Left ventricle myocardium superior (tissue), 1 donor: ENCODE data around the gene ZNF764. TPM values are rescaled to one million over a fixed set of nuclear protein-coding genes. Genes with fewer than 3 reads are reported as not detected.
"Not testable (repeated sequence)": the region's sequence is repeated elsewhere in the genome, so short reads cannot be mapped to it uniquely, and the experiment has no call there.

Source experiments
- ATAC-seq: fragments of 200-7000 bp; cut with Tn5 transposase; one replicate; pipeline ENCODE4 v1.9.1; 2020; ENCODE audit warnings: mild to moderate bottlenecking, moderate library complexity
- DNase-seq: peaks from one replicate; pipeline ENCODE4 v3.0.0-alpha.2; 2020
- intact Hi-C: fragments of 100-400 bp; cut with micrococcal nuclease; formaldehyde crosslinking; loops from one replicate; pipeline ENCODE4 v1.11.0; 2022
- total RNA-seq: library from RNA; stranded (reverse); fragmentation: NEBNext Ultra II Directional; extraction: Animal tissue kit (Norgen Biotek cat#: 25700); gene quantifications from one replicate; pipeline ENCODE4 v1.2.1, GENCODE V29; 2021
- donor health status: DM: no; HTN: yes; CAD: no; lungs with severe emphysema.

ZNF764 gene
- total RNA-seq, 1 donor from 2014 or later = 9.1 TPM

DNA sequence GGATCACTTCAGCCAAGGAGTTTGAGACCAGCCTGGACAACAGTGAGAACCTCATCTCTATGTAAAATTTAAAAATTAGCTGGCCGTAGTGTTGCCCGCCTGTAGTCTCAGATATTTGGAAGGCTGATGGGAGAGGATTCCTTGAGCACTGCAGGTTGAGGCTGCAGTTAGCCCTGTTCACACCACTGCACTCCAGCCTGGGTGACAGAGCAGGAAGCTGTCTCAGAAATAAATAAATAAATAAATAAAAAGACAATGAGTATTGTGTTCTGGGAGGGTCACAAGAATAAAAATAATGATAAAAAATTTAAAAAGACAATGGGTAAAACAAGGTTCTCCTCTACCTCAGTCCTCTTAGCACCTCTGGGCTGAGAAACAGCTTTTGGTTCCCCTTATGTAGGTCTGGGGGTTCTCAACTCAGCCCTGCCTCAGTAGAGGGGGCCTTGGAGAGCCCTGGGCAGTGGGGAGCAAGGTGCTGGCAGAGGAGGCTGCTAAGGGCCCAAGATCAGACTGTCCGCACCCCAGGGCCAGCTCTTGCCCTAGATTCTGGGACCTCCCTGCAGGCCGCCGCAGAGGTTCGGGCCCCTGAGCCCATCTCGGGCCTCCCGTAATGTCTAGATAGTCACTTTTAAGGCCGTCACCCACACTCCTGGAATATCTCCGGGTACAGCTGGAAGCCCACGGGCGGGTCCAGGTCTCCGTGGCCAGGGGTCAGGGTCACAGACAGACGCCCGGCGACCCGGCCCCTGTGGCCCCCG lies 3.4 kb downstream of the ZNF764 start:
- DNase-seq = no peak
- intact Hi-C loops = no loop called here

DNA sequence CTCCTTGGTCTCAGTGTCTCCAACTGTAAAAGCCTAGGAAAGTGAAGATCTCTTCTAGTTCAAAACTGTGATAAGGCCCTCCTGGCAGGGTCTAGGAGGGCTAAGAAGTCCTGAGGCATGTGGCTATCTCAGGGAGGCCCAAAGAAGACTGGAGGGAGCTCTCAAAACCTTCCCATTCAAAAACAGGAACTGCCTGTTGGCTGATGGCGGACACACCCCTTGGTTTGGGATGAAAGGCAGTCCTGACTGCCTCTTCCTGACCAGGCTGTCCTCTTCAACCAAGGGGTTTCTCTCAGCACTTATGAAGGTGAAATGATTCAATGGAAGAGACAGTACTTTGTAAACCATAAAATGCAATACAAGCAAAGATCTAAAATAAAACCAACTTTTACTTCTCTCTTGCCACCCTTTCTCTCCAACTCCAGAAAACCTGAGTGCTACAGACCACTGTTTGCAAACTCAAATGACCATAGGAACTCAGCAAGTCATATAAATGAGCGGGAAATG lies 4.7 kb downstream of the ZNF764 start:
- no peak for DNase-seq
- intact Hi-C loops = no loop called here

More for the DNA sequence above, 3.4 kb downstream of the ZNF764 start:
- no peak for ATAC-seq

DNA sequence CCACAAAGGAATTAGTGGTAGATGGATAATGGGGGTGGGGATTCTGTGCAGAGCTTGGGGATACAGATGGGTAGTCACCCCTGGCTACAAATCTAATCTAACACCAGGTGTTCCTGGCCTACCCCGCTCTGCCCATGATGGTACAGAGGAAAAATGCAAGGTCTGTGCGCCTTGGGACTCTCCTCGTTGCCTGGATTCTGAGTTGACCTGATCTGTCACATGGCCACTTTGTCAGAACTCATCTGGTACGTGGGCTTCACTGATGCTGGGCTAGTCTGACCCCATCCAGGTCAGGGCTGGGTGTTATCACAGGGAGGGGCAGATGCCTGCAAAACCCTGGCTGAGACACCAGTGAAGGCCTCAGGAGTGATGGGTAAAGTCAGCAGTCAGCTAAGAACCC lies 5.2 kb downstream of the ZNF764 start:
- DNase-seq (no peak), ATAC-seq (no peak)
- intact Hi-C loops = no loop called here

More for the DNA sequence above, 4.7 kb downstream of the ZNF764 start:
- ATAC-seq = no peak

DNA sequence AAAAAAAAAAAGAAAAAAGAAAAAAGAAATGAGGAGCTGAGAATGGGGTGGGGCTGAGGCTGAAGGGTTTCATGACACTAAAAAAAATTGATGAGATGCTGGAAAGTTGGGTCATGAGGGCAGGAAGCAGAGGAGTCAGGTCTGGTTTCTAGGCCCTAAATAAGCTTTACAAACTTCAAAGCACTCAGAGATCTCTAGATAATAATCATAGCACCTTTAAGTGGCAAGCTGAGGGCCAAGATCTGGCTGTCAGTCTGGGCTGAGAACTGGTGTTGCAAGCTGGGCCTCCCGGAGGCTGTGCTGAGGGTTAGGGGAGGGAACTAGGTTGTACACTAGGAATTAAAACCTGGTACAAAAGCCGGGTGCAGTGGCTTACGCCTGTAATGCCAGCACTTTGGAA lies 6.4 kb downstream of the ZNF764 start:
- intact Hi-C loops = no loop called here
- ATAC-seq (no peak), DNase-seq (no peak)

DNA sequence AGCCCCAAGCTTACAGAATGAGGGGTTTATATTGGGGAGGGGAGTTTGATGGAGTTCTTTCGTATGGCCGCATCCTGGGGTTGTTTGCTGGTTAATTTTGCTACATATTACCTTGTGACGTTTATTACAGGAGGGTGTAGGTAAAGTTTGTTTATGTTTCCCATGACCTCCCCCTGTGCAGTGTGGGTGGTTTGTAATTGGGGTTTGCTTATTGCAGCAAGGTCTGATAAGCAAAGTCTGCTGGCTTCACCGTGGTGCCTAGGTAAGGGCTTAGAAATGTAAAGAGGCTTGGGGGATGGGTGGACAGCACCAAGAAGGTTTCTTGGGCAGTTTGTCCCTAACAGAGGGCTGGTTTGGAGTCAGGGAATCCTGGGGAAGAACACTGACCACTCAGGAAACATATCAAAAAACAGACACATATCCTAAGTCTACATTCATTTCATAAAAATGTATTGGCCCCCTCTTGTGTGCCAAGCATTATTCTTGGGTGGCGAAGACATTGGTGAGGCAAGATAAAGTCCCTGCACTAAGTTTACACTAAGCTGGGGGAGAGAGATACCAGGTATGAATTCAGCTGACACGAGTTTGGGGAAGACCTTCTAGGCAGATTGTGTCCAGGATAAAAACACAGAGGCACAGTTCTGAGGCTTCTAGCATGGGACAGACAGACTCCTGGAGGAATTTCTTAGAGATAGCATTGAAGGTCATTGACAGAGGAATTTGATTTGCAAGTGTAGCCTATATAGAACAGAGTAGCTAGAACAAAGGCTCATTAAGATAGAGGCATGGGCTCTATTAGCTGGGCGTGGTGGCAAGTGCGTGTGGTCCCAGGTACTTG lies 9.5 kb downstream of the ZNF764 start:
- intact Hi-C loops = no loop called here
- DNase-seq = no peak
- ATAC-seq = no peak

DNA sequence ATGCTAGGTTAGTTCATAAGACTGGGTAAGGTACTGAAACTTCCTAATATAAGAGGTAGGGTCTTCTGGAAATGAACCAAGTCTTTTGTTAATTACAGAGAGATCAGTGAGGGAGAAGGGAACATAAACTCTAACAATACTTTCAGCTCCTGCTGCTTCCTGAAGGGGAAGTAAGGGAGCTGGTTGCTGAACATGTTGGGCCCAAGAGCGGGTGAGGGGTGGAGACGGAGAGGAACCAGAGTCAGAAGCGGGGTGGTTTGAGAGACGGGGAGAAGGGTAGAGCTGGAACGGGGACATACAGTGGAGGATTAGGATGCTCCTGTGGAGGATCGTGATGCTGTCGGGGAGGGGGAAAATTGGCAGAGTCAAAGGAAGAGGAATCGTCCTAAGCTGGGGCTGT lies 12.1 kb downstream of the ZNF764 start:
- DNase-seq (no peak), ATAC-seq (no peak)

DNA sequence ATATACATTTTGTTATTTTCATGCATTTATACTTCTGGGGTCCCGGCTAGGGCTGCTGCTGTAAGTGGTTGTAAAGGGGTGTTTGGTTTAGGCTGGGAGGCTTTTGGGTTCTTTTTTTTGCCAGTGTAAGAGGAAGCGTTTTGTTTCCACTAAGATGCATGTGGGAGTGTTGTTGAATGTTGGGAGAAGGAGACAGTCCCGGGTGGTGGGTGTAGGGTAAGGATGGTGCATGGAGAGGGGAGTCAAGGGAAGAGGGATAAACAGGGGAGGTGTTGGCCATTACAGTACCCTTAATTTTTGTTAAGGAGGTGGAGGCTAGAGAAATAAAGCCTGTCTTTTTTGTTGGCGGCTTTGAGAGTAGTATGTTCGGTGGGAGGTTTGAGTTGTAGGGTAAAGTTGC lies 15.1 kb downstream of the ZNF764 start:
- no peak for ATAC-seq
- DNase-seq = no peak
- intact Hi-C loops = no loop called here

More for the DNA sequence above, 12.1 kb downstream of the ZNF764 start:
- intact Hi-C loops = no loop called here

DNA sequence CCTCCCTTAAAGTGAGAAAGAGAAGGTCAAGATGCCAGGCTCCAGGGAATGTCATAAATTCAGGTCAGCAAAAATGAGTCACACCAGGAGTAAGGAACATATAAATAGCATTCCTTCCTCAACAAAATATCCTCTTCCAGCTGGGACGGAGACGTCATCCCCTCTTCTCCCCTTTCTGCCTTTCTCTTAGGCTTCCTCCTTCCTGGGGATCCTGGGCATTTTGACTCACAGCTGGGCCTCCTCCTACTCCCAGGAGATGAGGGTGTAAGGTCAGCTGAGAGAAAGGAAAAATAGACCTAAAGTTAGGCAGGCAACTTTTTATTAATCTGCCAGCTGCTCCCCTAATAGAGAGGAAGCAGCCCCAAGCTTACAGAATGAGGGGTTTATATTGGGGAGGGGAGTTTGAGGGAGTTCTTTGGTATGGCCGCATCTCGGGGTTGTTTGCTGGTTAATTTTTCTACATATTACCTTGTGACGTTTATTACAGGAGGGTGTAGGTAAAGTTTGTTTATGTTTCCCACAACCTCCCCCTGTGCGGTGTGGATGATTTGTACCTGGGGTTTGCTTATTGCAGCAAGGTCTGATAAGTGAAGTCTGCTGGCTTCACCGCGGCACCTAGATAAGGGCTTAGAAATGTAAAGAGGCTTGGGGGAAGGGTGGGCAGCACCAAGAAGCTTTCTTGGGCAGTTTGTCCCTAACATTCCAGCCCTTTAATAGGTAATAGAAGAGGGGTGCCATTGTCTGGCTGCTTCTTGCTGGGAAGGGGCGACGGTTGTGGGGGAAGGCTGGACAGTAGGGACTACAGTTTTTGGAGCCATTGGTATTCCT lies 16.5 kb downstream of the ZNF764 start:
- ATAC-seq = no peak
- DNase-seq = no peak
- intact Hi-C loops = no loop called here

DNA sequence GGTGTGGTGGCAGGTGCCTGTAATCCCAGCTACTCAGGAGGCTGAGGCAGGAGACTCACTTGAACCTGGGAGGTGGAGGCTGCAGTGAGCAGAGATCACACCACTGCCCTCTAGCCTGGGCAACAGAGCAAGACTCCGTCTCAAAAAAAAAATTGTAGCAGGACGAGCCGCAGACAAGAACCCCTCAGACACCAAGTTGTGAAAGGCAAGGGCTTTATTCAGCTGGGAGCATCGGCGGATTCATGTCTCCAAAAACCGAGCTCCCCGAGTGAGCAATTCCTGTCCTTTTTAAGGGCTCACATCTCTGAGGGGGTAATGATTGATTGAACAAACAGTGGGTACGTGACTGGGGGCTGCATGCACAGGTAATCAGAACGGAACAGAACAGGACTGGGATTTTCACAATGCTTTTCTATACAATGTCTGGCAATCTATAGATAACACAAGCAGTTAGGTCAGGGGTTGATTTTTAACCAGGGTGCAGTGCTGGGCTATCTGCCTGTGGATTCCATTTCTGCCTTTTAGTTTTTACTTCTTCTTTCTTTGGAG lies 17.2 kb downstream of the ZNF764 start:
- intact Hi-C loops, ATAC-seq, DNase-seq: not testable (repeated sequence)

DNA sequence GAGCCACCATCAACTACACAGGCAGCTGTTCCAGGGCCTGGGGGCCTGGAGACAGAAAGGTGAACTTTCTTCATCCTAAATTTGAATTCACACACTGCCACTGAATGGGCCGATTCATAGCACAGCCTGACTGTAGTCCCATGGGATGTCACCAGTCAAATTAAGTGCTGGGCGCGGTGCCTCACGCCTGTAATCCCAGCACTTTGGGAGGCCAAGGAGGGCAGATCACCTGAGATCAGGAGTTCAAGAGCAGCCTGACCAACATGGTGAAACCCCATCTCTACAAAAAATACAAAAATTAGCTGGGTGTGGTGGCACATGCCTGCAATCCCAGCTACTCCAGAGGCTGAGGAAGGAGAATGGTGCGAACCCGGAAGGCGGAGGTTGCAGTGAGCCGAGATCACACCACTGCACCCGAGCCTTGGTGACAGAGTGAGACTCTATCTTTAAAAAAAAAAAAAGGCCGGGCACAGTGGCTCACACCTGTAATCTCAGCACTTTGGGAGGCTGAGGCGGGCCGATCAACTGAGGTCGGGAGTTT lies 18.1 kb downstream of the ZNF764 start:
- intact Hi-C loops, DNase-seq, ATAC-seq: not testable (repeated sequence)

DNA sequence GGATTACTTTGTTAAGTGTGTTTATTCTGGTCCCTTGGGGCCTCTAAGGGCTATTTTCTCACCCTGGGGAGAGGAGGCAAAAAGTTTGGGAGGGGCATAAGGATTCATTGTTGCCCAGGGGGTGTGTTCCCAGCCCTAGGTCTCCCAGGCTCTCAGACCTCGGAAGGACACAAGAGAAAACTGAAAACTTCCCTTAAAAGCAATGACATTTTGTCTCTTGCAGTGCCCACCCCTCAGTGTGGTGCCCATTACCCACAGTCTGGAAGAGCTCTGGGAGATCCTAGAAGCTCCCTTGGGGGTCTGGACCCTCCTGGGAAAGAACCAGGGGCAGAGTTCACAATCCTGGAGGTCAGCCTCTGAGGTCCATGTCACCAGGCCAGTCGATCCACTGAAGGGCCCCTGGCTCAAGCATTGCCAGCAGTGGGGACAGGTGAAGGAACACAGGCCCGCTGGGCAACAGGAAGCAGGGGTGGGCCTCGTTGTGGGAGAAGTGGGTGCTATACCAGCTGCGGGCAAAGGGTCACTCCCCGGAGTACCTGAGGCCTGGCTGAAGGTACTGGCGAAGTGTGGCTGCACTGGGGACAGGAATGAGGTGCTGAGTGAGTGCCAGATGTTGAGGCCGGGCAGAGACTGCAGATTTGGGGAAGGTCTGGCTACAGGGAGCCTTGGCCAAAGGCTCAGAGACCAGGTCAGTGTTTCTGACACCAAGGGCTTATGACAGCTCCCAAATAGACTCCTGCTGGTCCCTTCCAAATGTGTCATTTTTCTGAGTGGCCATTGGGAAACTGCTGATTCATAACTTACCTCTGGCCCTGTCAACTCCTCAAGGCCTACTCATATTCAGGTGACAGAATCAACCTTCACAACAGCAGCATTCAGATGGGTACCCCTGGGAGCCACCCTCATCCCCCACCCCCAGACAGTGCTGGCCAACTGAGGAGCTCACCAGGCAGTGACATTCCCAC lies 18.9 kb downstream of the ZNF764 start:
- intact Hi-C loops = no loop called here
- peak; percentile 78 for ATAC-seq

DNA sequence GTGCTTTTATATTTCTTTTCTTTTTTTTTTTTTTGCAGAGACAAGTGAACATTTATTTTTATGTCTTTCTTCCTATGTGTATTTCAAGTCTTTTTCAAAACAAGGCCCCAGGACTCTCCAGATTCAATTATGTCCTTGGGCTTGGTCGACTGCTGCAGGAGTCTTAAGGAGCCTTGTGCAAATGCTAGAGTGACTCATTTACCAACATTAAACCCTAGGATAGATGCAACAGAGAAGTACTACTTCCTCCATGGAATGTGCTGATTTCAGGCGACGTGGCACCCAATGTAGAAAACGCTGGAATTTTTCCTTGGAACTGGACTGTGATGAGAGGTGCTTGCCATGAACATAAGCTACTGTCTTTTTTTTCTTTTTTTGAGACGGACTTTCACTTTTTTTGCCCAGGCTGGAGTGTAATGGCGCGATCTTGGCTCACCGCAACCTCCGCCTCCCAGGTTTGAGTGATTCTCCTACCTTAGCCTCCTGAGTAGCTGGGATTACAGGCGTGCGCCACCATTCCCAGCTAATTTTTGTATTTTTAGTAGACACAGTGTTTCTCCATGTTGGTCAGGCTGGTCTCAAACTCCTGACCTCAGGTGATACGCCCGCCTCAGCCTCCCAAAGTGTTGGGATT lies 21.7 kb downstream of the ZNF764 start:
- ATAC-seq, DNase-seq, intact Hi-C loops: not testable (repeated sequence)

More for the DNA sequence above, 18.9 kb downstream of the ZNF764 start:
- peak; percentile 75 for DNase-seq

DNA sequence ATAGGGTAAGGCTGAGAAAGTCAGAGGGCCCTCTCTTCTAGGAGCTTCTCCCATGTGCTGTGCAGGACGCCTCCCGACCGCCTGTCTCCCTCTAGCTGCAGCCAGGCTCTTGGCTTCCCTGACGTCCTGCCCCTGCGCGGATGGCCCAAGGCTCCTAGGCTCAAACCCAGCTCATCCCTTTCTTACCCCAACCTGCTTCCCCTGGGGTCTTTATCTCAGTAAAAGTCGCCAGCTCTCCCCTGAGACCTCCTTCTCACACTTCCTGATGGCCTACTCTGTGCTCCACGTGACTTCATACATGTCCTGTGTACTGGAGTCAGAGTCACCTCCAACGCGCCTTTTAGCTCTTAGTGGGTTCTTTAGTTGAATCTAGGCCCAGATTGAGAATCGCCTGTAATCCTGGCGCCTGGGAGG lies 22.4 kb downstream of the ZNF764 start:
- DNase-seq (peak; percentile 77), ATAC-seq (peak; percentile 57)
- intact Hi-C loops = no loop called here

DNA sequence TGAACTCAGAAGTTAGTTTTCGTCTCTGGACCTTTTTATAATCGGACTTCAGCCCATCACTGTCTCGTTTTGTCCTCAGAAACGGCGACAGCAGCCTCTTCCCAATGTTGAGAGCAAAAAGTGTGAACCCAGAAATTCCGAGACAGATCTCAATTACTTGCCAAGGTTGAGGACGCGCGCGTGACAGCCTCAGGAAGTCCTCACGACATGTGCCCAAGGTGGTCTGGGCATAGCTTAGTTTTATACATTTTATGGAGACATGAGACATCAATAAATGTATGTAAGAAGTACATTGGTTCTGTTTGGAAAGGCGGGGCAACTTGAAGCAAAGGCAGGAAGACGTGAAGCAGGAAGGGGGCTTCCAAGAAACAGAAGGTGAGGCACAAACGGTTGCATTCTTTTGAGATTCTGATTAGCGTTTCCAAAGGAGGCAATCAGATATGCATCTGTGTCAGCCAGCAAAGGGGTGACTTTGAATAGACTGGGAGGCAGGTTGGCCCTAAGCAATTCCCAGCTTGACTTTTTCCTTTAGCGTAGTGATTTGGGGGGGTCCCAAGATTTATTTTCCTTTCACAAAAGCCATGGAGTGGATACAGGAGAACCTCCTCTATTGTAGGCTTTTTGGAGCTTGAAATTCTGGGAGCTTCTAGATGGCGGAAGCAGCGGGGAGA lies 22.9 kb downstream of the ZNF764 start:
- no peak for DNase-seq
- peak; percentile 0 for ATAC-seq
- intact Hi-C loops = no loop called here

DNA sequence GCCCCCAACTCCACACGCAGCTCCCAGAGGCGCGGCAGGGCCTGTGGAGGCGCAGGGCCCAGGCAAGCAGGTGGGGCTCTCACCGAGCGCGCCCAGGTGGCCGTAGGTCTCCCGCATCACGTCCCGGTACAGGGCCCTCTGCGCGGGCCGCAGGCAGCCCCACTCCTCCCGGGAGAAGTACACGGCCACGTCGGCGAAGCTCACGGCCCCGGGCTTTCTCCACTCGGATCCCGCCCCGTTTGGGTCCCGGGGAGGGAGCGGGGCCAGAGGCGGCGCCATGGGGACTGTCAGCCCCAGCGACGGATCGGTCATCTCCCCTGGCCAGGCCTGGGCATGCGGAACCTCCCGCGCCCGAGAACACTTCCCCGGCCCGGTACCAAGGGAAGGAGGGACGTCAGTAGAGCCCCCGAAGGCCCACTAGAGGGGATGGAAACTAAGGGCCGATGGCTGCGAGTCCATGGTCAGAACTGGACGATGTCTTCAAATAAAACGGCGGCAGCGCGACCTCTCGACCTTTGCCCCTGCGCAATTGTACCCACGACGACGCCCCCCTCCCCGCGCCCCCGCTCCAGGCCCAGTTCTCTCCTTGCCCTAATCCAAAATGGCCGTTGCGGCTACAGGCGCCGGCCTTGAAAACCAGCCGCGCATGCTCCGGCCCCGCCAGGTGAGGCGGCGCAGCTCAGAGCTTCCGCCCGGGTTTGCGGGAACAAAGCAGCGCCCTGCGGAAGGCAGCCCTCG lies 23.6 kb downstream of the ZNF764 start, which contains the start of gene ZNF747:
Gene ZNF747, minus strand, starts transcription at position 491 of the 738 bp plus-strand sequence. Its CDS starts 179 bp downstream, at position 312.
- intact Hi-C loops = no loop called here
- DNase-seq (peak; percentile 96), ATAC-seq (peak; percentile 88)
